Muscle of back (tissue), 13 donors: Measurements from ENCODE around the gene CSRNP3. TPM values are rescaled to one million over a fixed set of nuclear protein-coding genes. Genes with fewer than 3 reads are reported as not detected.
A peak's percentile ranks its signal among the peaks of the same experiment; 100 is the strongest.

Experiments
- DNase-seq, 3 donors: peaks; one replicate each; pipeline versions ENCODE4 v3.0.0 to v3.0.0-alpha.2; 2013
- long read RNA-seq, 9 donors: transcript quantifications; one replicate each; lab custom pipeline, GENCODE V29; 2026
- polyA plus RNA-seq, 10 donors: library from polyadenylated mRNA; unstranded; fragments of 120-200 nt; gene quantifications; one replicate each; pipeline ENCODE4 v1.2.1, GENCODE V29; 2013; ENCODE audit not compliant: insufficient read length in 10 of 10

CSRNP3 gene, protein sequence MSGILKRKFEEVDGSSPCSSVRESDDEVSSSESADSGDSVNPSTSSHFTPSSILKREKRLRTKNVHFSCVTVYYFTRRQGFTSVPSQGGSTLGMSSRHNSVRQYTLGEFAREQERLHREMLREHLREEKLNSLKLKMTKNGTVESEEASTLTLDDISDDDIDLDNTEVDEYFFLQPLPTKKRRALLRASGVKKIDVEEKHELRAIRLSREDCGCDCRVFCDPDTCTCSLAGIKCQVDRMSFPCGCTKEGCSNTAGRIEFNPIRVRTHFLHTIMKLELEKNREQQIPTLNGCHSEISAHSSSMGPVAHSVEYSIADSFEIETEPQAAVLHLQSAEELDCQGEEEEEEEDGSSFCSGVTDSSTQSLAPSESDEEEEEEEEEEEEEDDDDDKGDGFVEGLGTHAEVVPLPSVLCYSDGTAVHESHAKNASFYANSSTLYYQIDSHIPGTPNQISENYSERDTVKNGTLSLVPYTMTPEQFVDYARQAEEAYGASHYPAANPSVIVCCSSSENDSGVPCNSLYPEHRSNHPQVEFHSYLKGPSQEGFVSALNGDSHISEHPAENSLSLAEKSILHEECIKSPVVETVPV
- polyA plus RNA-seq: 10 to 100 TPM in 6 of 10 donors, 1 to 10 TPM in 4; 6.3 to 12.2 (median 10.6) TPM
- long read RNA-seq, donor 1, partial matches to known transcripts: 0 of 4 reads
- long read RNA-seq, donor 1, other reads (novel, unspliced or antisense): 0 of 4 reads
- long read RNA-seq, donor 2: 0 reads
- long read RNA-seq, donor 3: 0 reads
- long read RNA-seq, donor 4, partial matches to known transcripts: 0 of 2 reads
- long read RNA-seq, donor 4, other reads (novel, unspliced or antisense): 0 of 2 reads
- long read RNA-seq, donor 5, partial matches to known transcripts: 0 of 2 reads
- long read RNA-seq, donor 5, other reads (novel, unspliced or antisense): 0 of 2 reads
- long read RNA-seq, donor 6, partial matches to known transcripts: 0 of 2 reads
- long read RNA-seq, donor 6, other reads (novel, unspliced or antisense): 0 of 2 reads
- long read RNA-seq, donor 7, partial matches to known transcripts: 0 of 1 reads
- long read RNA-seq, donor 7, other reads (novel, unspliced or antisense): 0 of 1 reads
- long read RNA-seq, donor 8: 0 reads
- long read RNA-seq, donor 9, partial matches to known transcripts: 0 of 1 reads
- long read RNA-seq, donor 9, other reads (novel, unspliced or antisense): 0 of 1 reads

DNA sequence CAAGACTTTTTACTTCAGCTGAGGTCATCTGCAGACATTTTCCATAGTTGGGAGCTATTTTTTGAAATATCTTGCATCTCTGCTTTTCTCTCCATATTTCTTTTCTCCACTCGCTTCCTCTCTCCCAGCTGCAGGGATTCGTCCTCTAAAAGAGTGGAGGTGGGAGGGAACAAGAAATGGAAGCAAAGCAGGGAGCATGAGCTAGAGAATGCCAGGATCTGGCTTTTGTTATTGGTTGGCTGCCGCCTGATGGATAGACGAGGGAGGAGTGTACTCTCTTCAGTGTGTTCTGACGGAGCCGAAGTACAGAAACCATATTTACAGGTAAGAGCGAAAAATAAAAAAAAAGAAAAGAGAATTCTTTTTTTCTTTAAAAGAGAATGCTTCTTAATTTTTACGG, at the start of gene CSRNP3:
TSS of gene CSRNP3 (plus strand) at position 282 of the 400 bp plus-strand sequence. CDS start 125,368 bp downstream, outside the sequence.
- peak; percentile 88 to 95 (median 90) for DNase-seq

DNA sequence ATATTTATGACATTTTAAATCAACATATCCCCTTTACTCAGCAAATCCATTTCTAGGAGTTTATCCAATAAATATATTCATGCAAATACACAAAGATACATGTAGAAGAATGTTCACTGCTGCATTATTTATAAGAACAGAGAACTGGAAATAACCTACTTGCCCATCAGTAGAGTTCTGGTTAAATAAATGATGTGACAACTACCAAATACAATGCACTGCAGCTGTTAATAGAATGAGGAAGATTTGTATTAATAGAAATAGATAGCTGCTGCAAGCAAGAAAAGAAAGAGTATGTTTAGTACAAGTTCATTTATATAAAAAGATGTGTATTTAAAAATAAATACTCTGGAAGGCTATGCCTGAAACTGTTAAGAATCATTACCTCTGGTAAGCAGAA, 49.3 kb upstream of the CSRNP3 start:
- no peak for DNase-seq

DNA sequence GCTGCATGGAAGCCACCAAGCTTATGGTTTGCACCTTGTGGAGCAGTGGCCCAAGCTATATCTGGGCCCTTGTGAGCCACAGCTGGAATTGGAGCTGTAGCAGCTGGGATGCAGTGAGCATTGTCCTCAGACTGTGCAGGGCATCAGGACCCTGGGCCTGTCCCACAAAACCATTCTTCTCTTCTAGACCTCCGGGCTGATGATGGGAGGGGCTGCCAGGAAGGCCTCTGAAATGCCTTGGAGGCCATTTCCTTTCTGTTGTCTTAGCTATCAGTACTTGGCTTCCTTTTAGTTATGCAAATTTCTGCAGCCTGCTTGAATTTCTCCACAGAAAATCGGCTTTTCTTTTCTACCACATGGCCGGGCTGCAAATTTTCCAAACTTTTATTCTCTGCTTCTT, 46.4 kb upstream of the CSRNP3 start:
- DNase-seq: no peak

DNA sequence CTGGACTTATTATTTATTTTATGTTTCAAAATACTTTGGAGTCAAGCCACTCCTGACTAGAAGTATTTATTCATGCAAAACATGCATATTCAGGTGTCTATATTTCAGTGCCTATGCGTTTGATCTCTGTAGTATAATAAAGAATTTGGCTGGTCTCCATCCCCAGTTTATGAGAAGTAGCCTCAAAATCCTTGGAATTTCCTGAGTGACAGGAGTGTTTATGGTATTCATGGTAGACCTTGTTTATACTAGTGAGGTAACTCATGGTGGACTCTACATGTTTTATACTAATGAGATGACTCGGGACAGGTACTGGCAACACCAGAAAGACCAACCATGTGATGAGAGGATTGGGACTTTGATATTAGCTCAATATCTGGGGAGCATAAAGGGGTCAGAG, 43.9 kb upstream of the CSRNP3 start:
- no peak for DNase-seq

DNA sequence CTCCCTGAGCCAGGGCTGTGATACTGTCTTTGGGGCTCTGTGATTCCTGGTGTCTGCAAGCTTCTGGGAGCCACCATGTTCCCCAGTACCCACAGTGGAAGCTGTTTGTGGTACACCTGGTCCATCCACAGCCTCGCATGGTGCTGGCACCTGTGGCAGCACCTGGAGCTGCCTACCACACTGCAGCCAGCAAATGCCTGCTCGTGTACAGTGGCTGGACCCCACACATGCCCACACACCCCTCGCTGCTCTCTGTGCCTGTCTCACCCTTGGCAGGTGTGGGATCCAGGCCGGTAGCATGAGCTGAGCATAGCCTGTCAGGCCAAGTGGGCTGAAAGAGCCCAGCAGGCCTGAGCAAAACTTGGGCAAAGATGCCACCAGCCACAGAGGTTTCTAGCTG, 41.8 kb upstream of the CSRNP3 start:
- no peak for DNase-seq

DNA sequence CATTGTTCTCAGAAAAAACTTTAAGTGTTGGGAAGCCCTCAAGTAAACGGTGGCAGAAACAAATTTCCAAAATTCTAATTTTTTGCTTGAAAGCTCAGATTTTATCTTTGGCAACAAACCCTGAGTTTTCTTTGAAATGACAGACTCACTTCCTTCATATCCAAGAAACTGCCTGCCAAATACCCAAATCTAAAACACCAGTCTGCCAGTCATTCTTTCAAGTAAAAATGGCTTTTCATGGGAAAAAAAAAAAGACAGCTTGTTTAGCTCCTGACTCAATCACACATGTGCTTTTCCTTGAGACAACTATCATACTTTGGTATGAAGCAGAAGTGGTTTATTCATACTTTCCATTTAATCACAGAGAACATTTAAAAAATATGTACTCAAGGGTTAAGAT, 40.6 kb upstream of the CSRNP3 start:
- no peak for DNase-seq

DNA sequence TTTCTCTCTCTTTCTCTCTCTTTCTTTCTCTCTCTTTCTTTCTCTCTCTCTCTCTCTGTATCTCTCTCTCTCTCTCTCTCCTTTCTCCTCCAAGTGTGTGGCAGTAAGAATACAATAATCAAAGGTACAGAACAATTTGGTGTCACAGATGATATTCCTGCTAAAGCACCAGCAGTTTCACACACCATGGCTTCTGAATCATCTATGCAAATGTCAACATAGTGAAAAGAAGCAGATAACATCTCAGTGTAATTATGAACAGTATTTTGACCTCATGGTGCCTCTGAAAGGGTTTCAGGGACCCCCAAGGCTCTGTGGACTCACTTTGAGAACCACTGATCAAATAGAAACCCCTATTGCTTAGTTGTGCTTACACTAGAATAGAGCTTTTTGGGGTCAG, 38.5 kb upstream of the CSRNP3 start:
- DNase-seq: no peak

DNA sequence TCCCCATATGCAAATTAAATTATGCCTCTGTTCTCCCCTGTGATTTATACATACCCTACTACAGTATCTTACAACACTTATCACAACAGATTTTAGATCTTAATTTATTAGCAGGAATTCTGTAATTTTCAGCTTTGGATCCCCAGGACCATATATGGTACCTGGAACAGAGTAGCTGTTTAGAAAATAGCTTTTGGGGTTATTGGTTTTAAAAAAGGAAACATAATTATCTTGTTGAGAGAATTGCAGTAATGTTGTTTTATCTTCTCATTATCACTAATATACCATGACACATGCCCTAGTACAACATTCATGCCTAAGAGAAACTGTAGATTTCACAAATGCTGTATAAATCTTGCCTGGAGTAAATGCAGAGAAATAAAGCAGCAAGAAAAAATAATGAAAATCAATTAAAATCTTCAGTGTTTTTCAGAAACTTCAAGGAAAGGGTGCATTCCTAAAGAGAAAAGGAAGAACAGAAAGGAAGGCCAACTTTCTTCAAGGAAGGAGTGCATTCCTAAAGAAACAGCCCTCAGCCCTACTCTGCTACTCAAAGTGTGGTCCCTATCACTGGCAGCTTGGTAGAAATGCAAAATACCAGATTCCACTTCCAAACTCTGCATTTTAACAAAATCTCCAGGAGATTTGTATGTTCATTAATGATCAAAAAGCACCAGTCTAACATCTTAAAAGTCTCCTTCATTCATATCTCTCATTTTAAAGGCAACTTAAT, 37.1 kb upstream of the CSRNP3 start:
- DNase-seq: no peak

DNA sequence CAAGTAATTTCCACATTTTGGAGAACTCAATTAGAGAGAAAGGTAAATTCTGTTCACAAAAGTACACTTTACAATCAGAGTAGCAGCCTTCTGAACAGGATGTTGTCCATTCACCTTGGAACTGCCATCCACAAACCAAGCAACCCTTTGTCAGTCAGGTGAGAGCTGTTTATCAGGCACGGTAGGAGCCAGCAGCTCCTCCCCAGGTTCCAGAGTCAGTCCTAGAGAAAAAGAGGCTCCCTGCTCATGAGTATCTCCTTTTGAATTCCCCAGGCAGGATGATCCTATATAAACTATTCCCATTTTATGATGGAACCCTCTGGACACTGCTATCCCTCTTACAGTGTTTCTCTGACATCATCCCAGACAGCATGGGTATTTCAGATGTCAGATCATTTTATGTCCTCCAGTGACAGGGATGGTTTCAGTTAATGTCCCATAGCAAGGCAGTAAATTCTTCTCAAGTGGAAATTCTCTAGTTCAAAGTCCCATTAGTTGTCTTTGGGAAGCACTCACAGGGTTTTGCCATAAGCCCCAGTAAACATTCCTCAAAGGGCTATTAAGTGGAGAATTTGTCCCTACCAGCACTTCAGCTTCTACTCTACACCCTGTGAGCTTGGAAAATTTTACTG, 34.5 kb upstream of the CSRNP3 start:
- DNase-seq: no peak

DNA sequence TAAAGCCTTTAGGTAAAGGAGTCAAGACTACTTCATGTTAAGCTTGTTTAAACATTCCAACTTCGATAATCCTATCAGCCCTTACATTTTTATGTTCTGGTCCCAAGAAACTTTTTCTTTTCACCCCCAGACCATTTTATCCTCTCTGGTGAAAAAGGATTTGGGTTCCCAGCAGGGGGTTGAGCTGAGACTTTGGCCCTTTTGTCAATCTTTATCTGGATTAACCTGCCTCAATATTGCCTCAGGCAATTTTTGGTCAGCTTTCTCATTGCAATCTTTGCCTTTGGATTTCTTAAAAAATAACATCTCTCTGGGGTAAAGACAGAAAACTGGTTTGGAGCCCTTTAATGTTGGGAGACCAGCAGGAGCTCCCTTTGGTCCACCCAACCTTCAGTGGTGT, 33.9 kb upstream of the CSRNP3 start:
- no peak for DNase-seq

DNA sequence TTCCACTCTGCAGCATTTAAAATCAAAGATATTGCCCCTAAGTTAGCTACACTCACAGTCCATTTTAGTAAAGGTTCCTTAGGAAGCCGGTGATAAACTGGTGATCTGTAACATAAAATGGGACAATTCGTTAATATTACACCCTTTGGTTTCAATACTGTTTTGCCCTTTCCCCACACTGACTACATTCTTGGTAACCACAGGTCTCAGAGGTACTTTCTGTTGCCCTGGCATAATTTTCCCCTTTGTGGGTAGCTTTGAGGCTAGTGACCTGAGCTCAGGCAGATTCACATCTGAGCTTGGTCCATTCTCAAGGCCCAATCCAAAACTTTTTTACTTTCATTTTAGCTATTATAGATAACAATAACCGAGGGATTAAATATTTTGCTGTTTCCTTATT, 32.9 kb upstream of the CSRNP3 start:
- DNase-seq: no peak

DNA sequence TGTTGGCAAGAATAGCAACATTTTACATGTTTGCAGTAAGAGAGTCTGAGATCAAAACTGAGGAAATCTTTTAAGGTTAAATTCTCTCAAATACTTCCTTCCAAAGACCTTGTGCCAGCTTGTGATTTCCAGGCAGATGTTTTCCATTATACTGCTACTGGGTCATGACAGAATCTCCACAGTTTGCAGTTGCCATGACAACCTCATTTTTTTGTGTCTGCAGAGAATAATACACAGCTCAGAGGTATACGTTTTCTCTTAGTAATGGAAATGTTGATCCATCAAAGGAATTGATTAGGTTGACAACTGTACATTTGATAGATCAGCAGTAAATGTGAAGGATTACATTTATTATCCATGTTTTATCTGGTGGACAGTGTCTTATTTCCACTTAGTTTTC, 29.1 kb upstream of the CSRNP3 start:
- peak; percentile 64 to 91 (median 86) for DNase-seq

DNA sequence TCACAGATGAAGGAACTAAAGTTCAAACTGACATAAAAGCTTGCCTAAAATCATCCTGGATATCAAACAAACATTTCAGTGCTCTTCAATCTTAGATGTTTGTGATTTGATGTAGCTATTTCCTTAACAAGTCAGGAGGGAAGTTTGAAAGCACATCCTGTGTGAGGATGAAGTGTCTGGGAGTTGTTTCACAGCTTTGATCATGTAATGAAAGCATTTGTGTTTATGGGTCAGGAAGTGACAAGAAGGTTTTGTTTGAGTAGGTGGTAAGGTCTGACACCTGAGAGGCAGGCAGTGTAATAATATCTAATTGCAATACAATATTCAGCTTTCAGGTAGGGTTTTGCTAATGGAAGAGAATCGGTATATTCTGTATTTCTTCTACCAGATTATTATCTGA, 26.0 kb upstream of the CSRNP3 start:
- DNase-seq: no peak

DNA sequence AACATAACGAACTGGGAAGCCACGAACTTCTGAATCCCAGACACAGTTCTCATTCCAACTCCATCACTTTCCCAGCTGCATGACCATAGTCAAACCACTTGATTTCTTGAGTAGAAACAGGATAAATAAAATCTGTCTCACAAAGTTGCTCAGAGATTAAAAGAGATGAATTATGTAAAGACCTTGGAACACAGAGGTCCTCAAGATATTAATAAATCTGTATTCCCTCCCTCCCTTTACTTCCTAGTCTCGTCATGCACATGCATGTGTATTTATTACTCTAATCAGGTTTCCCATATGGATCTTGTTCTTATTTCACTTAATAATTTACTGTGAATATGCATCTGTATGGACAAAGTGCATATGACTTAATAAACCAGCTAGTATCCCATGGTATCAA, 21.1 kb upstream of the CSRNP3 start:
- peak; percentile 57 to 89 (median 63) for DNase-seq

DNA sequence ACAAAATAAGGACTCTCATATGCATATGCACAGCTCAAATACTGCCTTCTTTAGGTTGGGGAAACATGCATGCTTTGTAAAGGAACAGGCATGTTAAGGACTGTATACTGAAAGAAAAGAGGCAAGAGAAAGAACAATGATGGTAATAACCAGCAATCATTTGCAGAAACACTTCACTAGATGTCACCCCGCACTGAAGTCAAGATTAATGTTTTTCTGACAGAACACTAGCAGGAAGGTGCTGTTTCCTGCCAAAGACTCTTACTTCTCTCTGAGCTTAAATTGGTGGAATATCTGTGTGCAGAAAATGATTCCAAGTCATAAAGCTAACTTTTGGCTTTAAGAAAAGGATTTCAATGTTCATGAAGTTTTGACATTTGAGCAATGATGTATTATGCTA, 19.3 kb upstream of the CSRNP3 start:
- DNase-seq: peak in 2 of 3 donors; percentile 25 to 76

DNA sequence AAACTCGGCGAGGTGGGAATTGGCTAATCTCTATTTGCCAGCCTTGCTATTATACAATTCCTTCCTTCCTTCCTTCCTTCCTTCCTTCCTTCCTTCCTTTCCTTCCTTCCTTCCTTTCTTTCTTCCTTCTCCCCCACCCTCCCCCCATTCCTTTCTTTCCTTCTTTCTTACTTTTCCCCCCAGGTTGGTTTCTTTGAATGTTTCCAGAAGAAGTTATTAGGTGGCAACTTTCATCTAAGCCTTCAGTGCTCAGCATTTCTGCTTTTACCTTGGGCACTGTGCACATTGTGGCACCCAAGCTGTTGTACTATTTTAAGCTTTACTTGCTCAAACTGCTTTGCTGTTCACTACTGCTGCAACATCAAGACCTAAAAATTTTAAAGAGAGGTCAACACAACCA, 17.2 kb upstream of the CSRNP3 start:
- DNase-seq: no peak

DNA sequence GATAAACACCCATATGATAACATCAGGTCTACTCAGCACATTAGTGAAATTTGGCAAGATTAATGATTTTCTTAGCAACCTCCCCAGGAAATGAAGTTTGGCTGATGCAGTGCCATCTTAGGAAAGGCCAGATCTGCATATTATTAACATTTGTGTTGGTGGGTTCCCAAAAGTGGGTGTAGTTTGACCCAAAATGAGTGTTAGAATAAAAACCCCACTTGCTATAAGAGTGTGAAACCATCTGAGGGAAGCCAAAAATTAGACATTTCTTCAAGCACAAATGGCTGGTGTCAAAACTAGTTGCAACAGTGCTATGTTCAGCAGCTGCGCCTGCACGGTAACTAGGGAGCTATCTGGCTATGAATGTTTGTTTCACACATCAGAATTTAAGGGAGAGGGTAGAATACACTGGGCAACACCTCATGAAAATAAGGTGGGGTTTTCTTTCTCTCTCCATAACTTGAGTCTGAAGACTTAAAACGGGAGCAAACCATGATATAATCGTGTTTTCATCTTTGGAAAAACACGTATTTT, 15.9 kb upstream of the CSRNP3 start:
- DNase-seq: no peak

DNA sequence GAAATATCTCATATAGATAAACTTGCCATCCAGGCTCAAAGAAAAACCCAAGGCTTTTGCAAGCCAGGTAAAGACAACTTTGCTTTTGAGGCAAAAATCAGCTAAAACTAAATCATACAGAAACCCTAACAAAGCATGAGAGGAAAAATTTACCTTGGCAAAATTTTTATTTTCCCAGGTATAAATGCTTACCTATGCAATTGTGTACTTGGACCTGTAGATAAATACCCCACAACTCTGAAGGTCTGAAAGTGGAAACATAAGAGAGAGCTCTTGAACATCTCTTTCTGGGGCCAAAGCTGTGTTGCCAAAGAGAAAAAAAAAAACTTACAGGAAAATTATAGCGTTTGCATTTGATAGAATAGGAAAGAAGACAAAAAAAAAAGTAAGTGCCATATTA, 14.6 kb upstream of the CSRNP3 start:
- DNase-seq: no peak

DNA sequence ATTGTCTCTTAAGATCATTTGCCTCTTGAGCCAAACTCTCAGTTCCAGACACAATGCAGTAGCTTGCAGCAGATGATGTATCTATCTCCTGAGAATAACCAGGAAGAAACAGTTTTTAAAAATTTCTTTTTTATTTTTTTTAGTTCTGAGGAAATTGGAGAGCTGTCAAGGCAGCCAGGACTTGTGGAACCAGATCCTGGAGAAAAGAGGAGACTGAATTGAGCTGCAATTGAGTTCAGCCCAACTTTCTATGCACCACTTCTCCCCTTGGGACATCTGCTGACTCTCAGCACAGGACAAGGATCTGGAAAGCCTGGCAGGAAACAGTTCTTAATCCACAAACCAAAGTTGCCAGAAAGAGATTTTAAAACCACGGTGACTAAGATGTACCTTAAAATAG, 13.5 kb upstream of the CSRNP3 start:
- DNase-seq: peak in 1 of 3 donors; percentile 69

DNA sequence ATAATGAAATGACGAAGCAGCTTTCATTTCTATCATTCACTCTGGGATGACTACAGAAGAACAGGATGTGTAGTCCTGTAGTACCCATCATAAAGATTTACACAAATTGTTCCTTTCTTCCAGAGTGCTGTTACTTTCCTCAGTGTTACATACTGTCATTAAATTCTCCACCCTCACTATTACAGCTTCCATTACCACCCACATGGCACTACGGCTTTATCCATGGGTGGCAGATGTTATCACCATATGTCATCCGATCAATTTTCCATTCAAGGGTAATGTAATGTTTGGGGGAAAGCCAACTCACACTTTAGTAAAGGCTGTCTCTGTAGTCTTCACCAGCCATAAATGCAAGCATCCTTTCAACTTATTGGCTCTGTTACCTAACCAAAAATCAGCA, 7.1 kb upstream of the CSRNP3 start:
- DNase-seq: no peak

DNA sequence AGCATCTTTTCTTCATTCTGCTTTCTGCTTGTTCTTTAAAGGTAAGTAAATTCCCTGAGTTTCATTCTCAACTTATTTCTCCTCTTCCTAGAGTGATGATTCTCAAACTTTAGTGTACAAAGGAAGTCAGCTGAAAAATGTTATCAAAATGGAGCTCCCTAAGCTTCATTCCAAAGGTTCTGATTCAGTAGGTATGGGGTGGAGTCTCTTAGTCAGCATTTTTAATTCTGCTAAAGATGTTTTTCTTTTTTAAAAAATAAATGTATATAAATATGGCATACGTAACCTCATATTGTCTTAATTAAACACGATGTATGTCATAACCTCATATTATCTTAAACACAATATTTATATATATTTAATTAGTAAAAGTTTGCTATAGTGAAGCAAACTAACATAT, 3.1 kb upstream of the CSRNP3 start:
- DNase-seq: no peak
